ENCODE measurements around the gene SLC27A1. TPM values are rescaled to one million over a fixed set of nuclear protein-coding genes. Genes with fewer than 3 reads are reported as not detected.
"Not testable (repeated sequence)": the region's sequence is repeated elsewhere in the genome, so short reads cannot be mapped to it uniquely, and the experiment has no call there.

Gene SLC27A1
- total RNA-seq, 1 donor from 2014 or later, result 27.8 TPM

GRCh38 chr19:17515408-17516149 is 45.3 kb downstream of the SLC27A1 start:
- Histone ChIP-seq H3K9me3 (peaks cover 12% of the 10 kb centered on the region), H3K4me1 (peaks cover 13% of the 10 kb centered on the region), H3K36me3 (peaks cover 7% of the 10 kb centered on the region), H3K4me3 (no peak overlapping the region), H3K27ac (no peak overlapping the region), H3K27me3 (no peaks in the 10 kb centered on the region)
- no peak for DNase-seq
- TF ChIP-seq CTCF (IDR thresholded peaks at IDR 0.05), result no peak
- ATAC-seq, result no peak
- intact Hi-C loops (cut with DNase I), result no loop called here

GRCh38 chr19:17517898-17518297 is 47.6 kb downstream of the SLC27A1 start:
- no peak for TF ChIP-seq CTCF (IDR thresholded peaks at IDR 0.05)
- no peak overlapping the region for H3K27ac ChIP-seq
- H3K36me3 ChIP-seq, result peaks cover 7% of the 10 kb centered on the region
- H3K4me3 ChIP-seq, result no peak overlapping the region
- no peak for DNase-seq
- no peaks in the 10 kb centered on the region for H3K27me3 ChIP-seq
- intact Hi-C loops (cut with DNase I), result no loop called here
- H3K4me1 ChIP-seq, result peaks cover 13% of the 10 kb centered on the region
- ATAC-seq, result no peak
- peaks cover 12% of the 10 kb centered on the region for H3K9me3 ChIP-seq

- H3K9me3 ChIP-seq, result peaks cover 12% of the 10 kb centered on the region
- ATAC-seq; H3K4me3 ChIP-seq; H3K27me3 ChIP-seq; H3K27ac ChIP-seq; H3K36me3 ChIP-seq; DNase-seq; intact Hi-C loops (cut with DNase I): not testable (repeated sequence)
- peaks cover 15% of the 10 kb centered on the region for H3K4me1 ChIP-seq
These were observed 48.3 kb downstream of the SLC27A1 start for GRCh38 chr19:17518654-17519053.

GRCh38 chr19:17519967-17520366 is 49.6 kb downstream of the SLC27A1 start:
- ATAC-seq (no peak), DNase-seq (no peak)
- TF ChIP-seq CTCF (IDR thresholded peaks at IDR 0.05), result no peak
- Histone ChIP-seq H3K9me3 (peaks cover 12% of the 10 kb centered on the region), H3K36me3 (peaks cover 7% of the 10 kb centered on the region), H3K4me3 (no peak overlapping the region), H3K4me1 (peaks cover 19% of the 10 kb centered on the region), H3K27ac (no peak overlapping the region), H3K27me3 (no peaks in the 10 kb centered on the region)
- intact Hi-C loops (cut with DNase I), result no loop called here

- intact Hi-C loops (cut with DNase I), result no loop called here
- Histone ChIP-seq H3K4me3 (no peak overlapping the region), H3K36me3 (peaks cover 7% of the 10 kb centered on the region), H3K4me1 (peaks cover 19% of the 10 kb centered on the region), H3K27ac (no peak overlapping the region), H3K27me3 (no peaks in the 10 kb centered on the region), H3K9me3 (peaks cover 12% of the 10 kb centered on the region)
- no peak for TF ChIP-seq CTCF (IDR thresholded peaks at IDR 0.05)
- ATAC-seq (no peak), DNase-seq (no peak)
These were observed 50.5 kb downstream of the SLC27A1 start for GRCh38 chr19:17520865-17521264.

GRCh38 chr19:17522988-17523872 is 52.9 kb downstream of the SLC27A1 start:
- ATAC-seq (peak; percentile 94), DNase-seq (peak; percentile 81)
- Histone ChIP-seq H3K4me3 (no peak overlapping the region), H3K4me1 (peaks cover 19% of the 10 kb centered on the region), H3K27me3 (no peaks in the 10 kb centered on the region), H3K9me3 (peaks cover 2% of the 10 kb centered on the region), H3K27ac (peak overlapping the region; percentile 72), H3K36me3 (no peaks in the 10 kb centered on the region)
- intact Hi-C loops (cut with DNase I), result no loop called here
- no peak for TF ChIP-seq CTCF (IDR thresholded peaks at IDR 0.05)

Data from upper lobe of right lung (tissue), 1 donor.